ENCODE results near the gene ATF7.

The ATF7 gene

DNA sequence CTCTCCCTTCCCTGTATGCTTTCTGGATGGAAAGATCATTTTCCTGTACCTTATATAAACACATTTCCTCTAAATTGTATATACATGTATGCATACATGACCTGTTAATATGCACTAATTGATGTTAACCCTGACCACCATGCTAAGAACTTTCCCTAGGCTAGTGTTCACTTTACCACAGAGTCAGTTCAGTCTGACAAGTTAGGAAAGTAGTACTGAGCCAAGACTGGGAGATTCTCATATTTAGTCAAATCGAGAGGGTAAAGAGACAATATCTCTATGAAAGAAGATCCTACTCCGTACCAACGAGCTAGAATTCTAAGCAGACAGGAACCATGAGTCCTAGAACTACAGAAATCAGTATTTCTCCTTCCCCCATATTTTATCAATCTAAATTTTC lies 36.8 kb downstream of the ATF7 start:
- peak overlapping the region; percentile 99 for H3K27ac ChIP-seq
- no peak for TF ChIP-seq CTCF (conservative IDR thresholded peaks at IDR 0.05)

GRCh38 chr12:53588123-53588522 lies 38.1 kb downstream of the ATF7 start:
- H3K27ac ChIP-seq: peak overlapping the region; percentile 99; the same call in 1 of the 2 replicates
- no peak for TF ChIP-seq CTCF (conservative IDR thresholded peaks at IDR 0.05)

DNA sequence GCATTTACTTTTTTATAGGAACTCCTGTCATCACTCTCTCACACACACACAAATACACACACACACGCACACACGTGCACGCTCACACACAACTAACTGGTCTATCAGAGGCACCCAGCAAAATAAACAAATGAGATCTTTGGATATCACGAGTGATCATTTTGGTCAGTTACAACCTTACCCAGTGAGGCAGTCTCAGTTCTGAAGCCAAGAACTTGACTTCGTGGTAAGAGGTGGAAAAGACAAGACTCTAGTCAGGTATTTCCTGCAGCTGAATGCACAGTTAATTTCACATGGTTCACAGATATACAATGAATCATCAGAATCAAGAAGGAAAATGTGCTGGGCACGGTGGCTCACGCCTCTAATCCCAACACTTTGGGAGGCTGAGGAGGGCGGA lies 39.4 kb downstream of the ATF7 start:
- peak overlapping the region; percentile 77 for H3K27ac ChIP-seq
- TF ChIP-seq CTCF (conservative IDR thresholded peaks at IDR 0.05): no peak

GRCh38 chr12:53585448-53586125 lies 40.6 kb downstream of the ATF7 start:
- peak overlapping the region; percentile 77 for H3K27ac ChIP-seq
- no peak for TF ChIP-seq CTCF (conservative IDR thresholded peaks at IDR 0.05)

DNA sequence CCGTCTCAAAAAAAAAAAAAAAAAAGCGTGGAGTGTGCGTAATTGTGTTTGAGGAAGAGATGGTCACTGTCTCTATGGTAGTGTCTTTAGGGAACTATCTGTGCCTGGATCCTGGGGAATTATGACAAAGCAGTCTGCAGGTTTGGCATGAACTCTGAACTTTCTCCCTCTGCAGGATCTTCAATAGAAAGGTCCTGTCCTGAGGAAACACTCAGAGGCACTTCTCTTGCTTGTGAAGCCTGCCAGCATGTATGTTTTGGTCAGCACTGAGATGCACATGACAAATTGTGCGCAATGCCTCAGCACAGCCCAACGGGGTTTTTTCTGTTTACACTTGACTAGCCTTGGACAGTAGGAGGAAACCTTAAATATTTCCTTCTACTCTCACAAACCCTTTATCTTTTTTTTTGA lies 46.6 kb downstream of the ATF7 start:
- H3K27ac ChIP-seq: no peak overlapping the region
- no peak for TF ChIP-seq CTCF (conservative IDR thresholded peaks at IDR 0.05)

DNA sequence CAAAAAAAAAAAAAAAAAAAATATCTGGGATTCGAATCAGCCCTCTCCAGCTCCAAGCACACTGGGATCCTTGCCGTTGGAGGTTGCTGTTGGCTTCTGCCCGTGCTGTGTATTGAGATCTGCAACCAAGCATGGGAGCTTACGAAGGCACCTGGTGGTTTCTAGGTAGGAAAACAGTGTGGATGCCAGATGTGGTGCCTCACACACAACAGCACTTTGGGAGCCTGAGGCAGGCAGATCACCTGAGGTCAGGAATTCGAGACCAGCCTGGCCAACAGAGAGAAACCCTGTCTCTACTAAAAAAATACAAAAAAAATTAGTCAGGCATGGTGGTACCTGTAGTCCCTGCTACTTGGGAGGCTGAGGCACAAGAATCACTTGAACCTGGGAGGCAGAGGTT lies 47.4 kb downstream of the ATF7 start:
- no peak for TF ChIP-seq CTCF (conservative IDR thresholded peaks at IDR 0.05)
- no peak overlapping the region for H3K27ac ChIP-seq

DNA sequence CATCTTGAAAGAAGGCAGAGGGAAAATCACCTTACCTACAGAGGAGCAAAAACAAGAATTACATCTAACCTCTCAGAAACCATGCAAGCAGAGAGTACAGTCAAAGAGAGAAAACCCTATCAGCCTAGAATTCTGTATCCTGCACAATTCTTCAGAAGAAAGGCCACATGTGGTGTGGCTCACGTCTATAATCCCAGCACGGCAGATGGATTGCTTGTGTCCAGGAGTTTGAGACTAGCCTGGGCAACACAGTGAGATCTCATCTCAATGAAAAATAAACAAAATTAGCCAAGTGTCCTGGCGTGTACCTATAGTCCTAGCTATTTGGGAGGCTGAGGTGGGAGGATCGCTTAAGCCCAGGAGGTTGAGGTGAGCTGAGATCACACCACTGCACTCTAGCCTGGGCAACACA lies 48.2 kb downstream of the ATF7 start:
- H3K27ac ChIP-seq: no peak overlapping the region
- TF ChIP-seq CTCF (conservative IDR thresholded peaks at IDR 0.05): no peak
